Activated CD4-positive, alpha-beta T cell treated with anti-CD3 and anti-CD28 coated beads for 1 hour (primary cell): Measurements from ENCODE around the gene ZP3.
A peak's percentile ranks its signal among the peaks of the same experiment; 100 is the strongest.
"Not testable (repeated sequence)": the region's sequence is repeated elsewhere in the genome, so short reads cannot be mapped to it uniquely, and the experiment has no call there.

Source experiments
- DNase-seq: peaks from one replicate; pipeline ENCODE4 v3.0.0-alpha.2; 2020

The ZP3 gene

DNA sequence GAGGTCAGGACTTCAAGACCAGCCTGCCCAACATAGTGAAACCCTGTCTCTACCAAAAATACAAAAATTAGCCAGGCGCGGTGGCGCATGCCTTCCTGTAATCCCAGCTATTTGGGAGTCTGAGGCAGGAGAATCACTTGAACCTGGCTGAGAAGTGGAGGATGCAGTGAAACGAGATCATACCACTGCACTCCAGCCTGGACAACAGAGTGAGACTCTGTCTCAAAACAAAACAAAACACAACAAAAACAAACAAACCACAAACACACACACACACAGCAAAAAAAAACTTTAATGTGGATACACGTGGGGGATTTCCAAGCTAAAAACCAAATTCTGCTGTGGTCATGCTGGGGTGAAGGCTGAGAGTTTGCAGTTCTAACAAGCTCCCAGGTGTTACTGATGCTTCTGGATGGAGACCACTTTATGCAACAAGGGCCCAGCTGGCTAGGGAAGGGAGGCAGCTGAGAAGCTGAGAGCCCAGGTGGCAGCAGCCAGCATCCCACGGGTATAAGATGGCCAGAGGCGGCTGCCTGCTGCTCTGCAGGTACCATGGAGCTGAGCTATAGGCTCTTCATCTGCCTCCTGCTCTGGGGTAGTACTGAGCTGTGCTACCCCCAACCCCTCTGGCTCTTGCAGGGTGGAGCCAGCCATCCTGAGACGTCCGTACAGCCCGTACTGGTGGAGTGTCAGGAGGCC lies at the start of gene ZP3:
ZP3 (plus strand) TSS at position 538 of the 699 bp plus-strand sequence; CDS start at position 553, 15 bp downstream.
- DNase-seq = no peak

DNA sequence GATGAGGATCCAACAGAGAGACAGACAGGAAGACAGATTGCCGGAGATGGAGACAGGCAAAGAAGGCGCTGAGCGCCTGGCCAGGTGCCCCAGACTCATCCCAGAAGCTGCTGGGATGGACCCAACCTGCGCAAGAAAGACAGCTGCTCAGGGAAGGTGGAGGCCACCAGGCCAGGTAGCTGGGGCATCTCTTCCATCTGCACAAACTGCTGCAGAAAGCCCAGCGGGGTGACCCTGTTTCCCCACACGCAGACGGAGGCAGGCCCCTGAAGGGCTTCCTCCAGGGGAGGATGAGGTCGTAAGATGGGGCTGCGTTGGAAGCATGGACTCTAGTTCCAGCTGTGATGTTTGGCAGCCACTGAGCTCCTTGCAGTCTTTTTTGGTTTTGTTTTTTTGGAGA lies 49.5 kb upstream of the ZP3 start:
- DNase-seq = no peak

DNA sequence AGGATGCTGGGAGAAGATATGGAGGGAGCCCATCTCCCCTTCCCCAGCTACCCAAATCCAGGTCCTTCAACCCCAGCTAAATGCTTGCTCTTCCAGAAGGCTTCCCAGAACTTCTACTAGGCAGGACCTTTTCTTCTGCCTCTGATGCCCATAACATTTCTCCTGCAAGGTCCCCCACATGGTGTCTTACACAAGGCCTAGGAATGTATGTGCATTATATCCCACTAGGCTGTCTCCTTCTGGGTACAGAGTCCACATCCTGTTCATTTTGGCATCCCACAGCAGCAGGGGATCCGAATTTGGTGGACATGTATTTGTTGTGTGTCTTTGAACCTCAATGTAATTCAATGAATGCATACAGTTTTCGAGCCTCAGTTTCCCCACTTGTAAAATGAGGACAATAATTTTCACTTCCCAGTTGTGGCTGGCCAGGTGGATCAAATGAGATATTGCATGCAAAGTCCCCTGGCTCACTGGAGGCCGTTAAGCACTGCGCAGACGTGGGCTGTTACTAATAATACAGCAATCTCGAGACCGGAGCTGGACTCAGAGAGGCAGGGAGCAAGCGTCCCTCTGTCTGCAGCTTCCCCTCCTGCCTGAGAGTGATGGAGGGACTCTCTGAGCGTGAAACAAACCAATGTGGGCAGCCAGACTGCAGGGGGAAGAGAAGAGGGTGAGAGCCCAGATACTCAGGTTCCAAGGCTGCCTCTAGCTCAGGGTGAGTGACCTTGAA lies 47.4 kb upstream of the ZP3 start:
- no peak for DNase-seq

DNA sequence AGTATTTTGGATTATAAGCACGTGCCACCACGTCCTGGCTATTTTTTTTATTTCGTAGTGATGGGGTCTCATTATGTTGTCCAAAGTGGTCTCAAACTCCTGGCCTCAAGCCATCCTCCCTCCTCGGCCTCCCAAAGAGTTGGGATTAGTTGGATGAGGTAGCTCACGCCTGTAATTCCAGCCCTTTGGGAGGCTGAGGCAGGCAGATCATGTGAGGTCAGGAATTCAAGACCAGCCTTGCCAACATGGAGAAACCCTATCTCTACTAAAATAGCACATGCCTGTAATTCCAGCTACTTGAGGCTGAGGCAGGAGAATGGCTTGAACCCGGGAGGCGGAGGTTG lies 44.2 kb upstream of the ZP3 start:
- no peak for DNase-seq

DNA sequence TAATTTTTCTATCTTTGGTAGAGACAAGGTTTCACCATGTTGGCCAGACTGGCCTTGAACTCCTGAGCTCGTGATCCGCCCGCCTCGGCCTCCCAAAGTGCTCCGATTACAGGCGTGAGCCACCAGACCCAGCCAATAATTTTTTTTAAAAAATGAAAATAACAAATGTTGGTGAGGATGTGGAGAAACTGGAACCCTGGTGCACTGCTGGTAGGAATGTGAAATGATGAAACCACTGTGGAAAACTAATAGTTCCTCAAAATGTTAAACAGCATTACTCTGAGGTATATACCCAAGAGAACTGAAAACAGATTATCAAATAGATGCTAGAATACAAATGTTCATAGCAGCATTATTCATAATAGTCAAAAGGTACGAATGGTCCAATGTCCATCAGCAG lies 42.9 kb upstream of the ZP3 start:
- no peak for DNase-seq

DNA sequence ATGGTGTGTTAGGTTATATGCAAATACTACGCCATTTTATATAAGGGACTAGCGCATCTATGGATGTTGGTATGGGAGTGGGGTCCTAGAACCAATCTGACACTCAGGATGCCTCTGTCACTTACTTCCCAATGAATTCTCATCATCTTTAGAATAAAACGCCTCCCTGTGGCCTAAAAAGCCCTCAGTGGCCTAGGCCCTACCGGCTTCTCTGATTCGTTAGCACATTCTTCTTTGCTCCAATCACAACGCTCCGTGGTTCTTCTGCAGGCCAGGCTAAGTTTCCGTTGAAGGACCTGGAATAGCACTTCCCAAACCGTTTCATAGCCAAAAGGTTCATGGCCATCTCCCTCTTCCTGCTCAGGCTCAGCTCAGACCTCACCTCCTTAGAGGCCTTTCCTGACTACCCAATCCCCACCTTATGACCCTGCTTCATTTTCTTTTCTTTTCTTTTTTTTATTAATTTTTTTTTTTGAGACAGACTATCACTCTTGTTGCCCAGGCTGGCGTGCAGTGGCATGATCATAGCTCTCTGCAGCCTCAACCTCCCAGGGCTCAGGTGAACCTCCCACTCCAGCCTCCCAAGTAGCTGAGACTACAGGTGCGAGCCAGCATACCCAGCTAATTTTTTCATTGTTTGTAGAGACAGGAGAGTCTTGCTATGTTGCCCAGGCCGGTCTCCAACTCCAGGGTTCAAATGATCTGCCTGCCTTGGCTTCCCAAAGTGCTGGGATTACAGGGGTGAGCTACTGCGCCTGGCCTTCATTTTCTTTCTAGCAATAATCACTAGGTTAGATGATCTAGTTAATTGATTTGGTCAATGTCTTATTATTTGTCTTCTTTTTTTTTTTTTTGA lies 41.4 kb upstream of the ZP3 start:
- no peak for DNase-seq

DNA sequence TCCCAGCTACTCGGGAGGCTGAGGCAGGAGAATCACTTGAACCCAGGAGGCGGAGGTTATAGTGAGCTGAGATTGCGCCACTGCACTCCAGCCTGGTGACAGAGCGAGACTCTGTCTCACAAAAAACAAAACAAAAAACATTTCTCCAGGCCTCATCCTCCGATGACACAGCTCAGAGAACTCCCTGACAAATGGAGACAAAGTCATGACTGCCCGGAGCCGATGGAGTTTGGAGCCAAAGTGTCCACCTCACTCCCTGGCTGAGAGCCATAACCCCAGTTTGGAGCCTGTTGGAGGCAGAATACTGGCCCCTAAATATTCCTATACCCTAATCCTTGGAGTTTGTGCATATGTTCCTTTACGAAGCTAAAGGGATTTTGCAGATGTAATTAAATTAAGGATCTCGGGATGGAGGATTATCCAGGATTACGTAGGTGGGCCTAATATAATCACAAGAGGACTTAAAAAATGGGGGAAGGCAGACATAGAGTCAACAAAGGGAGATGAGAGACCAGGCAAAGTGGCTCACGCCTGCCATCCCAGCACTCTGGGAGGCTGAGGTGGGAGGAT lies 38.0 kb upstream of the ZP3 start:
- no peak for DNase-seq

DNA sequence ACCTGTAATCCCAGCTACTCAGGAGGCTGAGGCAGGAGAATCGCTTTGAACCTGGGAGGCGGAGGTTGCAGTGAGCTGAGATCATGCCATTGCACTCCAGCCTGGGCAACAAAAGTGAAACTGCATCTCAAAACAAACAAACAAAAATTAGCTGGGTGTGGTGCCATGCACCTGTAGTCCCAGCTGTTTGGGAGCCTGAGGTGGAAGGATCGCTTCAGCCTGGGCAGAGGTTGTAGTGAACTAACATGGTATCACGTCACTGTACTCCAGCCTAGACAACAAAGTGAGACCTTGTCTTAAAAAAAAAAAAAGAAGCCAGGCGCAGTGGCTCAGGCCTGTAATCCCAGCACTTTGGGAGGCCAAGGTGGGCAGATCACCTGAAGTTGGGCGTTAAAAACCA lies 37.0 kb upstream of the ZP3 start:
- not testable (repeated sequence) for DNase-seq

DNA sequence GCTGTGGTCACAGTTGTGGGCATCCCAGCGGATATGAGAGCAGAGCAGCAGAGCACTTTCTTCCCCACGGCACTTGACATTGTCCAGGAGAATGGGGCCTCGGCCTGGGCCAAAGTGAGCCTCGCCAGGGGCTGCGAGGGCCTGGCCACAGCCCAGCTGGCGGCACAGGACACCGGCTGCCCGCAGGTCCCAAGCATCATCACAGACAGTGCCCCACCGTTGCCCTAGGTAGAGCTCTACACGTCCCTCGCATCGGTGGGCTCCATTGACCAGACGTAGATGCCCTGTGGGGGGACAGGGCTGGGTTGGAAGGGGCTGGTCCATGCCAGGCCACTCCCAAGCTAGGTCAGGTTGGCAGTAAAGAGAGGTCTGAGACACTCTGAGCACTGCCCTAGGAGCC lies 34.7 kb upstream of the ZP3 start:
- no peak for DNase-seq

DNA sequence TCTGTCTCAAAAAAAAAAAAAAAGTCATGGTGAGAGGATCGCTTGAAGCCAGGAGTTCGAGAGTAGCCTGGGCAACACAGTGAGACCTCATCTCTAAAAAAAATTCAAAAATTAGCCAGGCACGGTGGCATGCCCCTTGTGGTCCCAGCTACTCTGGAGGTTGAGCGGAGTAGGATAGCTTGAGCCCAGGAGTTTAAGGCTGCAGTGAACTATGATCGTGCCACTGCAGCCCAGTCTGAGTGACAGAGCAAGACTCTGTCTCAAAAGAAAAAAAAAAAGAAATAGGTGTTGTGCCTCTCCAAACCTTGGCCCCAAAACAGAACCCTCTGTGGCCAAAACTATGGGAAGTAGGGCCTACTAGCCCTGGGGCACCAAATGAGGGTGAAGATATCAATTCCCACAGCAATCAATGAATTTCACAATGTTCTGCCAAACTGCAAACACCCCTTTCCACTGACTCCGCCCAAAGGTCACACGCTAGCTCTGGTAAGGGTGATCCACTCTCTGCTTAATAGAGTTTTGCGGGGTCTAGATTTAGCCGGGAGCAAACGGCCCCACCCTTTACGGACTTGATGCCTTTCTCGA lies 32.1 kb upstream of the ZP3 start:
- DNase-seq = no peak

DNA sequence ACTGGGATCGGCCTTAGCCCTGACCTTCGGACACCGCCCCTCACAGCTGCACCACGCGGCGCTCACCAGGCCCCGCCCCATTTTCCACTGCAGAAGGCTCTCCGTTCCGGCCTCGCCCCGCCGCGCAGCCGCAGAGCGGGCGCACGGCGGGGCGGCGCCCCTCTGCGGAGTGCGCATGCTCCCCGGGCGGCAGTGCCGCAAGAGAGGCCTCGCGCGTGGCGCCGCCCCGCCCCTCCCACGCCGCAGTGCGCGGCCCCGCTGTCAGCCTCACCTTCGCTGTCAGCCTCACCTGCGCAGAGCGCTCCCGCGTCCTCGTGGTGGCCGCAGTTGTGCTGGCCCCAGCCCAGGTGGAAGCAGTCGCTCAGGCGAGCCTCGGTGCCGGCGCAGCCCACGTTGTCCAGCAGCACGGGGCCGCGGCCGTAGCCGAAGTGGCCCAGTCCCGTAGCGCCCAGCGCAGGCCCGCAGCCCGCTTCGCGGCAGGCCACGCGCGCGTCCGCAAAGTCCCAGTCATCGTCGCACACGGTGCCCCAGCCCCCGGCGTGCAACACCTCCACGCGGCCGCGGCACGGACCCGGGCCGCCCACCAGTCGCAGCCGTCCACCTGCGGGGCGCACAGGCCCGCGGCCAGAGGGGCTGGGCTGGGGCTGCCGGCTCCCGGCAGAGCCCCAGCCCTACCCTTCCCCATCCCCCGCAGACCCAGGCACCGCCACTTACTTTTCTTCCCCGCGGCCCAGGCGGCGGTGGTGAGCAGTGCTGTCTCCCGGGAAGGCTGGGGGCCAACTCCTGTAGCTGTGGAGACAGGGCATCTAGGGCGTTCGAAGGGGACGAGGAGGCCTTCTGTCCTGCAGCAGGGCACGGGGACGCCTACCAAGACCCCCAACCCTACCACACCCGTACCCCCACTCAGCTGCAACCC lies 31.4 kb upstream of the ZP3 start:
- peak; percentile 89 for DNase-seq

DNA sequence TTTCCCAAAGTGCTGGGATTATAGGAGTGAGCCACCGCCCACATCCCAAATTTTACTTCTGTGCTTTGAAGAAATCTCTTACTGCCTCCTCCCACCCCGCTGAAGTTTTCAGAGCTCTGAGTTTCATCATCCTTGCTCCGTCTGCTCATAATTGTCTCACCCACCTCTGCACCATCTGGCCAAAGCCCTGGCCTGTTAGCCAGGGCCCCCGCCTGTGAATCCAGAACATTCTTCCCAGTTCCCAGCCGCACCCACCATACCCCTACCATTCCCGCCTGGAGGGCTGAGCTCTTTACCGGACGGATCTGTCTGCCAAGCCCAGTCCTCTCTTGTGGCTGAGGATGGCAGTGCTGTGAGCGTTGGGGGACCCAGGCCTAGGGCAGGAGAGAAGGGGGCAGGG lies 29.8 kb upstream of the ZP3 start:
- no peak for DNase-seq

DNA sequence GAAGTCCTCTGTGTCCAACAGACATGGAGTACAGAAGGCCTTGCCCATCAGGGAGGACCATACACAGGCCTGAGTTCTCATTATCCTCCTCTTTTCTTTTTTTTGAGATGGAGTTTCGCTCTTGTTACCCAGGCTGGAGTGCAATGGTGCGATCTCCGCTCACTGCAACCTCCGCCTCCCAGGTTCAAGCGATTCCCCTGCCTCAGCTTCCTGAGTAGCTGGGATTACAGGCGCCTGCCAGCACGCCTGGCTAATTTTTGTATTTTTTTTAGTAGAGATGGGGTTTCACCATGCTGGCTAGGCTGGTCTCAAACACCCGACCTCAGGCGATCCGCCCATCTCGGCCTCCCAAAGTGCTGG lies 29.2 kb upstream of the ZP3 start:
- not testable (repeated sequence) for DNase-seq

DNA sequence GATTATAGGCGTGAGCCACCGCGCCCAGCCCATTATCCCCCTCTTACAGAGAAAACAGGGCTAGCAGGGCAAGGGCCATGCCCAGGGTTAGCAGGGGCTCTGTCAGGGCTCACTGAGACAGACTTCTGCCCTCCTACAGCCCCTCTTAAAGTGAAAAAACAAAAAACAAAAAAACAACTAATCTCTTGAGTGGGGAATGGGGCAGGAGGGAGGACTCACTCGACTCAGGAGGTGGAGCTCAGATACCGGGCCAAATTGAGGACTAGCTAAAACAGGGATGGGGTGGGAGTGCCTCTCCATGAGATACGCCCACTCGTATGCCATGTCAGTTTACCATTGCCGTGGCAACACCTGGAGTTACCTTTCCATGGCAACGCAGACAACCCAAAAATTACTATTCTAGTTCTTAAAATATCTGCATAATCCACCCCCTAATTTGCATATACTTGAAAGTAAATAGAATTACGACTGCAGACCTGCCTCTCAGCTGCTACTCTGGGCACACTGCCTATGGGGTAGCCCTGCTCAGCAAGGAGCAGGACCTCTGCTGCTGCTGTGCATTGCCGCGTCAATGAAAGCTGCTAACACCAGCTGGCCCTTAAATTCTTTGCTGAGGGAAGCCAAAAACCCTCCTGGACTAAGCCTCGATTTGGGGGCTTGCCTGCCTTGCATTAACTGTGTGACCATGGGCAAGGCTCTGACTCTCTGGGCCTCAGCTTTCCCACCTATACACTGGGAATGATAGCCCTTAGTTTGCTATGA lies 28.6 kb upstream of the ZP3 start:
- no peak for DNase-seq

DNA sequence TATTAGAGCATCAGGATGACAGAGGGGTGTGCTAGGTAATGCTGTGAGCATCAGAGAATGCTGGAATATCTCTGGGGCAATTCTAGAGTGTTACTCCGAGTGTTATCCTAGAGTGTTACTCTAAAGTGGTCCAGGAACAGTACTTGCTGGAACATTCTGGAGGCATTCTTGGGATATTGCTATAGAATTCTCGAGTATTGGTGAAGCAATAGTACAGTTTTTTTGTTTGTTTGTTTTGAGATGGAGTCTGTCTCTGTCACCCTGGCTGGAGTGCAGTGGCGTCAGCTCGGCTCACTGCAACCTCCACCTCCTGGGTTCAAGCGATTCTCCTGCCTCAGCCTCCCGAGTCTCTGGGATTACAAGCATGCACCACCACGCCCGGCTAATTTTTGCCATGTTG lies 27.9 kb upstream of the ZP3 start:
- no peak for DNase-seq

DNA sequence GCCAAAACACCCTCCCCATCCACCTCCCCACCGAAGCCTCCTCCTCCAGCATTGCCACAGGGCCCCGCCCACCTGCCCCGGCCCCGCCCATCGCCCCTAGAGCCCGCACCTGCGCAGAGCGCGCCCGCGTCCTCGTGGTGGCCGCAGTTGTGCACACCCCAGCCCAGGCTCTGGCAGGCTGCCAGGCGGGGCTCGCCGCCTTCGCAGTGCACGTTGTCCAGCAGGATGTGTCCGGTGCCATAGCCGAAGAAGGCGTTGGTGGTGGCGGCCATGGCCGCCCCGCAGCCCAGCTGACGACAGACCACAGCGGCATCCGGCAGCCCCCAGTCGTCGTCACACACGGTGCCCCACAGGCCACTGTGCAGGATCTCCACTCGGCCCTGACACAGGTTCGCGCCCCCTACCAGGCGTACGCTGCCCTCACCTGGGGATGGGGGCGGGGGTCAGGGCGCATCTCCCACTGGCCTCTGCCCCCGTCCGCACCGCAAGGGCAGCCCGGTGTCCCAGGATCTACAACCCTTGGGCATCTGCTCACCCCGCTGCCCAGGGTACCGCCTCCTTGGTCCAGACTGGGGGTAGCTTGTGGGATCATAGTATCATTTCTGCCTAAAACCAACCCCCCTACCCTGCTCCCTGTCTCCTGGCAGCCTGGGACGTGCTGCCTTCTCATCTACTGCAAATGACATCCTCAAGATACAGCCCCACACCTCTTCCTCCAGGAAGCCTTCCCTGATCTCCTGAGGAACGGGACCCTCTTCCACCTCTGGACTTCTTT lies 27.2 kb upstream of the ZP3 start:
- DNase-seq = peak; percentile 70

DNA sequence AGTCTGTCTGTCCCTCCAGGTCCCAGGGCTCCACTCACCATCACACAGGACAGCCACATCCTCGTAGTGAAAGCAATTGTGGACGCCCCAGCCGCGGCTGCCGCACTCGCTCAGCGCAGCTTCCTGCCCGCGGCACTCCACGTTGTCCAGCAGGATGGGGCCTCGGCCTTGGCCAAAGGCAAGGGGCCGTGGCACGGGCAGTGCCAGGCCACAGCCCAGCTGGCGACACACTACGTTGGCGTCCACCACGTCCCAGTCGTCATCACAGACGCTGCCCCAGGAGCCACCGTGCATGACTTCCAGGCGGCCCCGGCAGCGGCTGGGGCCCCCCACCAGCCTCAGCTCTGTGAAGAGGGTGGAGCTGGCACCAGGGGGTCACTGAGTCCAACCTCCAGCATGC lies 24.5 kb upstream of the ZP3 start:
- DNase-seq = no peak

DNA sequence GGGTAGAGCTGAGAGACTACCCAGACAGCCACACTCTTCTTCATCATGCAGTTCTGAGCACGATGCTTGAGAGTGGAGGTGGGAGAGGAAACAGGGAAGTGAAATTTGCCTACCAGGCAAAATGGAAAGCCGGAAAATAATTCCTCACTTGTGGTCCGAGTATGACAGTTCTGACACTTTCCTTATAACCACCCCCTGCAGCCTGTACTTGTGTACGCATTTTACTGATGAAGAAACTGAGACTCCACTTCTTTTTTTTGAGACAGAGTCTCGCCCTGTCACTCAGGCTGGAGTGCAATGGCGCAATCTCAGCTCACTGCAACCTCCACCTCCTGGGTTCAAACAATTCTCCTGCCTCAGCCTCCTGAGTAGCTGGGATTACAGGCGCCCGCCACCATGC lies 21.7 kb upstream of the ZP3 start:
- not testable (repeated sequence) for DNase-seq

DNA sequence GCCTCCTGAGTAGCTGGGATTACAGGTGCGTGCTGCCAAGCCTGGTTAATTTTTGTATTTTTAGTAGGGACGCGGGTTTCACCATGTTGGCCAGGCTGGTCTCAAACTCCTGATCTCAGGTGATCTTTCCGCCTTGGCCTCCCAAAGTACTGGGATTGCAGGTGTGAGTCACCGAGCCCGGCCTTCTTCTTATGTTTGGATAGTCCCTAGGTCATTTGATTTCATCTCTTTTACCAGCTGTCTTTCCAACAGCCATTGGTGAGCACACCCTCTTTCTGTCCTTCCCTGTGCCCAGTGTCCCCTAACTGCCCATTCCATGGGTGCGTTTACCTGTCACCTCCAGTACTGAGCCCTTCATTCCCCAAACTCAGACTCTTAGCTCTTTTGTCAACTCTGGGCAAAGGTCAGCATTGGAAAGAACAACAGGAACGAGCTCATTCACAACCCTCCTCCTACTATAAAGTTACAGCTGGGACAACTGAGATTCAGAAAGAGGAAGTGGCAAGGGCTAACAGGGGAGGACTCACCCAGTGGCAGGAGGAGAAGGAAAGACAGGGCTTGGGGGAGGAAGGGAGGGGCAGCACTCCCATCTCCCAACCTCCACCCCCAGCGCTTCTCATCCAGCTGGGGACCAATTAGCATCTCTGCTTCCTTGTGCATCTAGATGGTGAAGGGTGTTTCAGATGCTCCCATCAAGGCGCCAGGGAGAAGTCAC lies 20.8 kb upstream of the ZP3 start:
- DNase-seq = no peak

DNA sequence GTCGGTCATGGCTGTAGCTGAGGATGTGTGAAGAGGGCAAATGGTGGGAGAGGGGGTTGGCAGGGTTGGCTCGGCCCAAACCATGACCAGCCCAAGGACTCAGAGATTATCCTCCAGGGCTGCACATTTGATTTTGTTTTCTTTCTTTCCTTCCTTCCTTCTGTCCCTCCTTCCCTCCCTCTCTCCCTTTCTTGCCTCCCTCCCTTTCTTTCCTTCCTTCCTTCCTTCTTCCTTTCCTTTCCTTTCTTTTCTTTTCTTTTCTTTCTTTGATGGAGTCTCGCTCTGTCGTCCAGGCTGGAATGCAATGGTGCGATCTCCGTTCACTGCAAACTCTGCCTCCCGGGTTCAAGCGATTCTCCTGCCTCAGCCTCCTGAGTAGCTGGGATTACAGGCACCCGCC lies 19.0 kb upstream of the ZP3 start:
- DNase-seq = no peak
